Cardiac septum (tissue), 1 donor: ENCODE data around the gene IFT122. TPM values are rescaled to one million over a fixed set of nuclear protein-coding genes. Genes with fewer than 3 reads are reported as not detected.
"Not testable (repeated sequence)": the region's sequence is repeated elsewhere in the genome, so short reads cannot be mapped to it uniquely, and the experiment has no call there.

Experiments used
- DNase-seq: peaks from one replicate; pipeline ENCODE4 v3.0.0-alpha.2; 2020; ENCODE audit warnings: low spot score
- intact Hi-C: fragments of 100-400 bp; cut with DNase I; formaldehyde crosslinking; loops from one replicate; pipeline ENCODE4 v1.14.0; 2022
- long read RNA-seq: library from polyadenylated mRNA; unstranded; transcript quantifications from one replicate; pipeline ENCODE4 v2.0.0, GENCODE V29; 2021
- total RNA-seq: library from RNA; stranded (reverse); fragmentation: NEBNext Ultra II Directional; extraction: Animal tissue kit (Norgen Biotek cat#: 25700); gene quantifications from one replicate; pipeline ENCODE4 v1.2.1, GENCODE V29; 2021
- donor health status: DM: no; HTN: no; CAD: no.

The IFT122 gene, protein sequence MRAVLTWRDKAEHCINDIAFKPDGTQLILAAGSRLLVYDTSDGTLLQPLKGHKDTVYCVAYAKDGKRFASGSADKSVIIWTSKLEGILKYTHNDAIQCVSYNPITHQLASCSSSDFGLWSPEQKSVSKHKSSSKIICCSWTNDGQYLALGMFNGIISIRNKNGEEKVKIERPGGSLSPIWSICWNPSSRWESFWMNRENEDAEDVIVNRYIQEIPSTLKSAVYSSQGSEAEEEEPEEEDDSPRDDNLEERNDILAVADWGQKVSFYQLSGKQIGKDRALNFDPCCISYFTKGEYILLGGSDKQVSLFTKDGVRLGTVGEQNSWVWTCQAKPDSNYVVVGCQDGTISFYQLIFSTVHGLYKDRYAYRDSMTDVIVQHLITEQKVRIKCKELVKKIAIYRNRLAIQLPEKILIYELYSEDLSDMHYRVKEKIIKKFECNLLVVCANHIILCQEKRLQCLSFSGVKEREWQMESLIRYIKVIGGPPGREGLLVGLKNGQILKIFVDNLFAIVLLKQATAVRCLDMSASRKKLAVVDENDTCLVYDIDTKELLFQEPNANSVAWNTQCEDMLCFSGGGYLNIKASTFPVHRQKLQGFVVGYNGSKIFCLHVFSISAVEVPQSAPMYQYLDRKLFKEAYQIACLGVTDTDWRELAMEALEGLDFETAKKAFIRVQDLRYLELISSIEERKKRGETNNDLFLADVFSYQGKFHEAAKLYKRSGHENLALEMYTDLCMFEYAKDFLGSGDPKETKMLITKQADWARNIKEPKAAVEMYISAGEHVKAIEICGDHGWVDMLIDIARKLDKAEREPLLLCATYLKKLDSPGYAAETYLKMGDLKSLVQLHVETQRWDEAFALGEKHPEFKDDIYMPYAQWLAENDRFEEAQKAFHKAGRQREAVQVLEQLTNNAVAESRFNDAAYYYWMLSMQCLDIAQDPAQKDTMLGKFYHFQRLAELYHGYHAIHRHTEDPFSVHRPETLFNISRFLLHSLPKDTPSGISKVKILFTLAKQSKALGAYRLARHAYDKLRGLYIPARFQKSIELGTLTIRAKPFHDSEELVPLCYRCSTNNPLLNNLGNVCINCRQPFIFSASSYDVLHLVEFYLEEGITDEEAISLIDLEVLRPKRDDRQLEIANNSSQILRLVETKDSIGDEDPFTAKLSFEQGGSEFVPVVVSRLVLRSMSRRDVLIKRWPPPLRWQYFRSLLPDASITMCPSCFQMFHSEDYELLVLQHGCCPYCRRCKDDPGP
- total RNA-seq, result 11.0 TPM
- long read RNA-seq, partial matches to known transcripts, result 2 of 14 reads
- long read RNA-seq, other reads (novel, unspliced or antisense), result 6 of 14 reads

DNA sequence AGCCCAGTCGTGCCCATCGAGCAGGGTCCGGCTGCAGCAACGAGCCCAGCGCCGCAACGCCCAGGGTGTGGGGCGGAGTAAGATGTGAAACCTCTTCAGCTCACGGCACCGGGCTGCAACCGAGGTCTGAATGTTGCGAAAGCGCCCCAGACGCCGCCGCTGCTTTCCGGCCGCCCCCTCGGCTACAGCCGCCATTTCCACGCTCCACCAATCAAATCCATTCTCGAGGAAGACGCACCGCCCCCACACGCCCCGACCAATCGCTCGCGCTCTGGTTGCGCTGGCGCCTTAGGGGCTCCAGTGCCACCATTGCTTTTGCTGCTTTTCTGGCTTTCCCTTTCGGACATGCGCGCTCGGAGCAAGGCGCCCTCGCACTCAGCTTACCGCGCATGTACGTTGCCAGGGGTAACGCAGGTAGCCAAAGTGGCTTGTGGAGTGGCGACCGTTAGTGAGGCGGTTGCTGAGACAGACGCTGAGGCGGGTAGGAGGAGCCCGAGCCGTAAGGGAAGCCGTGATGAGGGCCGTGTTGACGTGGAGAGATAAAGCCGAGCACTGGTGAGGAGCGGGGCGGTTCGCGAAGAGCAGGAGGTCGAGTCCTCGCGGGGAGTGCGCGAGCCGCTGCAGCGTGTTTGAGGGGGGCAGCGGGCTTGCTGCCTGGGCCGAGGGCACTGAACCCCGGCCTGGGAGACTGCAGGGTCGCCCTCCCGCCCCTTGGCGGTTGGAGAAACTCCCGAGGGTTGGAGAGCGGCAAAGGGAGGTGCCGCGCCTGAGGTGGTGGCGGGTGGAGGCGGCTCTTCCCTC is at the start of gene IFT122, which contains the start of gene MBD4:
Gene IFT122 (plus strand): TSS at position 408 of the 801 bp plus-strand sequence. CDS start 107 bp downstream, at position 515.
Gene MBD4 (minus strand): TSS at position 132 of the 801 bp plus-strand sequence. CDS start 115 bp downstream, at position 17.
- DNase-seq, result peak; percentile 99
- intact Hi-C loops, result loop anchor here (2.0 to 5.0 kb wide), 2 partner anchors 39 to 42 kb away; no protein-coding TSS in a partner anchor

DNA sequence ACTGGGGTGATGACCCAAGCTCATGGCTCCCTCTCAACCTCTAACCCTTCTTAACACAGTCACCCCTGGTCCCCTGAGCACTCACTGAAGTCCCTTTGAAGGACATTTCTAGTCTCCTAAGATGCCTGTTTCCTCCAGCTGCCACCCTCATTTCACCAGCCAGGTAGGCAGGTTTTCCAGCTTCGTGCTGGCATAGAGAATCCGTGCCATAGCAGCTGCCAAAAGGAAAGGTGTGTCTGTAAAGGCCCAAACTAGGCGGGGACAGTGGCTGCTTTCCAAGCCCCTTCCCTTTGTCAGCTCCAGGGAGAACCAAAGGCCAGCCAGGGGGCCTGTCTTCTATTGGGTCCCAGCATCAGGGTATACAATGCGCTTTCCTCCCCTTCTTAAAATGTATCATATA is 48.4 kb upstream of the IFT122 start:
- intact Hi-C loops, DNase-seq: not testable (repeated sequence)

DNA sequence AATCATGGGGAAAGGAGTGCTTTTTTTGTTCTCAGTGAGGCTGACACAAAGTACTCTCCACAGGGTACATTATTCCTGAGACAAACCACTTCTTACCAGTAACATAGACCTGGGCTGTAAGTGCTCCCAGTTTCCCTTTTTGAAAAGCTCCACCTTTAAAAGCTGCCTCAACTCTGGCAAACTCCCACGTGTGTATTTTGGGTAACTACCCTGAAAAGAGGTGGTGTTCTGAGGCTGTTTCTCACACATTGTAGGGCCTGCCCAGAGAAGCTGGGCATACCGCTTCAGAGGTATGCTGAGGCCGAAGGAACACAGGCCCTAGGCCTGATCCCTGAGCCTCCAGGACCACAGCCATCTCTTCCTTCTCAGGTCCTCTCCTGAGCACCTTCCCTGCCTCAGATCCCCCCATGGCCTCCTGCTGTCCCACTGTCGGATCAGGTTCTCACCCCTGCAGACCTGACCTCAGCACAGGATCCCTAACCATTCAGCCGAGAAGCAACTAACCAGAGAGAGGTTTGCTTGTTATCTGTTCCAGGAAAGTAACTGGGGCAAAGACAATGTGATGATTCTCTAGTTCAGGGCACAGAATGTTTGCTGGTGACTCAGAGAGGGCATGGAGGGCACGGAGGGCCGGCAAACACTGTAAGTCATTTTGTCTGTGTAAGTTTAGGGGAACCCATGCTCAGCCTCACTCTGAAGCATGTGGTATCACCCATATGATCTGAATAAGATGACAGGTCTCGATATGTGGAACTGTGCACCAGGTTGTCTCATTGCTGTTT is 47.7 kb upstream of the IFT122 start:
- intact Hi-C loops, DNase-seq: not testable (repeated sequence)

DNA sequence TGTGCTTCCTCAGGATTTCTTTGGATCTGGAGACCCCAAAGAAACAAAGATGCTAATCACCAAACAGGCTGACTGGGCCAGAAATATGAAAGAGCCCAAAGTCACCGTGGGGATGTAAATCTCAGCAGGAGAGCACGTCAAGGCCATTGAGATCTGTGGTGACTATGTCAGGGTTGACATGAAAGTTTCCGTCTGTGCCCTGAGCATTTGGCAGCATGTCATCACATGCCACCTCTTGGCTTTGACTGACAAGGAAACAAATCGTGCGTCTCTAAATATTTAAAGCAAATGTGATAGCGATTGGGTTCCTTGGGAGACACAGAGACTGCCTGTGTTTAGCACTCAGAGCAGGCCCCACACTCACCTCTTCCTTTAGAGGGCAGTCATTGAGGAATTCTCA is 46.8 kb upstream of the IFT122 start:
- intact Hi-C loops, result no loop called here
- DNase-seq, result no peak

DNA sequence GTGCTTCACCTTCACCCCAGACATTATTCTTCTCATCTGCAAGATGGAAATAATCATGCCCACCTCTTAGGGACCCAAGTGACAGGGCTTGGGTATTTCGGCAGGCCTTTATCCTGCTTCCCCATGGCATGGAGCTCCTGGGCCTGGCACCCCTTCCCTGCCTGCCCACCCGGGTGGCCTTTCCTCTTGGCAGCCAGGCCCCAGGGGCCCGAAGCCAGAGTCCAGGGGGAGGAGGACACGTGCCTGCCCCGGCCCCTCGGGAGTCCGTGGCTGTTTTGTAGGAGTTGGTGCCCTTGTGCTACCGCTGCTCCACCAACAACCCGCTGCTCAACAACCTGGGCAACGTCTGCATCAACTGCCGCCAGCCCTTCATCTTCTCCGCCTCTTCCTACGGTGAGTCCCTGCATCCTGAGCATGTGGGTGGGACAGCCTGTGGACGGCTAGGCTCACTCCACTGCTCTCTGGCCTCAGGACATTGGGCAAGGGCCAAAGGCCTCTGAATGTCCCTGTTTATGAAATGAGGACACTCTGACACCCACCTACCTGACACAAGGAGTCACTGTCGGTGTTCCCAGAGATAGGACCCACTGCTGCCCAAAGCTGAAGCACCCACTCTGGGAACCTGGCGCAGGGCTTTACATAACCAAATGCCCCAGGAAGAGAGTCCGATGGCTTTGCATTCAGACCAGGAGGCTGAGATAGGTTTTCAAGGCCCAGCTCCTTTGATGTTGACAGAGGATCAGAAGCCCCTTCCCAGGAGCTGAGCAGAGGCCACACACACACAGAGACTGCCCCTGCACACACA is 46.1 kb upstream of the IFT122 start:
- DNase-seq, result not testable (repeated sequence)

DNA sequence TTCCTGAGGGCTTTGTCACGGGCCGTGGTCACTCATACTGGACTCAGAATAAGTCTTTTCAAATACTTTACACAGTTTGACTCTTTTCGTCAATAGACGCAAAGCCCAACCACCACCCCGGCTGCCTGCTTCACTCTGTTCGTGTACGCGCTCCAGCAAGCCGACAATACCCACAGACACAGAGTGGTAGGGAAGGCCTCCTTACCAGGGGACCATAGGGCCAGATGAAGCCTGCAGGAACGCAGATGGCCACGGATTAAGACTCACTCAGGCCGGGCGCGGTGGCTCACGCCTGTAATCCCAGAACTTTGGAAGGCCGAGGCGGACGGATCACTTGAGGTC is 41.2 kb upstream of the IFT122 start:
- no peak for DNase-seq
- intact Hi-C loops, result no loop called here

More for the DNA sequence above, 46.1 kb upstream of the IFT122 start:
- intact Hi-C loops, result not testable (repeated sequence)

DNA sequence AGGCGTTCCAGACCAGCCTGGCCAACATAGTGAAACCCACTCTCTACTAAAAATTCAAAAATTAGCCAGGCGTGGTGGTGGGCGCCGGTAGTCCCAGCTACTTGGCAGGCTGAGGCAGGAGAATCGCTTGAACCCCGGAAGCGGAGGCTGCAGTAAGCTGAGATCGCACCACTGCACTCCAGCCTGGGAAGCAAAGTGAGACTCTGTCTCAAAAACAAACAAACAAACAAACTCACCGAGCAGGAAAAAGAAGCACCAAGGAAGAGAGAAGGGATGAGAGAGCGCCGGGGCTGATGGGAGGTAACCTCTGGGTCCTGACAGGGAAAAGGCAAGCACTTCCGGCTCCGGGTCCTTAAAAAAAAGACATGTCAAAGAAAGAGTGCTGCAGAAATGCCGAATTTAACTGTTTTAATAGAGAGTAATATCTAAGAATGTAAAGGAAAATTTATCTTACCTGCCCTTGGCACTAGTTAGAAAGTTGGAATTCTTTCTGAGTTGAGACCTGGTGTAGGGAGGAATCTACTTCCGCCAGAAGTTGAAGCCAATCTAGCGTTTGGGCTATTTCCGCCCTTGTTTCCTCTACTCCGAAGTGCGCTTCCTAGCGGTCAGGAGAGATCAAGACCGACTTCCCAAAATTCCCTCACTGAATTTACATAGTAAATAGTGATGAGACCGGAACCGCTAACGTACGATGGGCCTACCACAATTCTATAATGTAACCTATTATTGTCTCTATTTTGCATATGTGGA is 40.7 kb upstream of the IFT122 start:
- DNase-seq, result peak; percentile 90
- intact Hi-C loops, result no loop called here

DNA sequence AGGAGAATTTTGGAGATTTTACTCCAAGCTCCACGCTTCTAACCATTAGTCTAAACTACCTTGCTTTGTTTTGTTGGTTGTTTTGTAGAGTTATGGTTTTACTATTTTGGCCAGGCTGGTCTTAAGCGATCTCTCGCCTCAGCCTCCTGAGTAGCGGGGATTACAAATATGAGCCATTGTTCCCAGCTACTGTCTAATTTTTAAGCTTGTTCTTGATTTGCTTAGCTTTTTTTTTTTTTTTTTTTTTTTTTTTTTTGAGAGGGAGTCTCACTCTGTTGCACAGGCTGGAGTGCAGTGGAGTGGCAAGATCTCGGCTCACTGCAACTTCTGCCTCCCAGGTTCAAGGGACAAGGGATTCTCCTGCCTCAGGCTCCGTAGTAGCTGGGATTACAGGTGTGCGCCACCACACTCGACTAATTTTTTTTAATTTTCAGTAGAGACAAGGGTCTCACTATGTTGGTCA is 40.1 kb upstream of the IFT122 start:
- intact Hi-C loops, result loop anchor here (2.0 kb wide), 1 partner anchor 39 kb away; the partner anchor contains the start of gene MBD4
- DNase-seq, result no peak

DNA sequence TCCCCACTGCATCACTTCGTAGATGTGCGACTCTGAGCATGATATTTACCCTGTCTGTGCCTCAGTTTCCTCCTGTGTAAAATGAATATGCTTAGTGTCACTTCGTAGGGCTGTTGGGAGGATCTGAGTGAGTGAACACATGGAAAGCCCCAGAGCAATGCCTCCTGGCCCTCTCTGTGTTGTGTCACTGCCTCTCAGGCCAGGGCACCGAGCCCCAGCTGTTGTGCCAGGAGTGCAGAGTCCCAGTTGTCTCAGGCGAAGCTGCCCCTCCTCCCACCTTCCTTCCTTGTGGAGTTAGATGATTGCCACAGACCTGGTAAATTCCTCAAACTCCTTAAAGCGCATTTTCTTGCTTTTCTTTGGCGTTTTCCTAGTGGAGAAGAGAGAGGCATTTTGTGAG is 37.8 kb upstream of the IFT122 start:
- DNase-seq, result no peak
- intact Hi-C loops, result no loop called here

DNA sequence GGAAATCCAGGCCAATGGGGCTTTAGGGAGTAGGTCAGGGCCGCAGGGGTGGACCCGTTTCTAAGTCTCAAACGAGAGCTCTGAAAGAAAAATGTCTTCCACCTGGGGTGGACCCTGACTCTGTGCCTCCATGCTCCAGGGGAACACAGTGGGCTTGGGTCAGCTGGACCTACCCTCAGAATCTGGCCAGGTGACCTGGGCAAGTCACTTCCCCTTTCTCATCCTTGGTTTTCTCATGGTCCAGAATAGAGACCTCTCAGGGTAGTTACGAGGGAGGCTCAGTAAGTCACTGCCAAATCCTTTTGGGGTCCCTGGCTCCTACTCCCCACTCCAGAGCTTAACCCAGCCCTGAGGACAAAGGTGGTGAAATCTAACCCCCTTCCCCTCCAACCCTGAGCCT is 37.4 kb upstream of the IFT122 start:
- intact Hi-C loops, result no loop called here
- no peak for DNase-seq

DNA sequence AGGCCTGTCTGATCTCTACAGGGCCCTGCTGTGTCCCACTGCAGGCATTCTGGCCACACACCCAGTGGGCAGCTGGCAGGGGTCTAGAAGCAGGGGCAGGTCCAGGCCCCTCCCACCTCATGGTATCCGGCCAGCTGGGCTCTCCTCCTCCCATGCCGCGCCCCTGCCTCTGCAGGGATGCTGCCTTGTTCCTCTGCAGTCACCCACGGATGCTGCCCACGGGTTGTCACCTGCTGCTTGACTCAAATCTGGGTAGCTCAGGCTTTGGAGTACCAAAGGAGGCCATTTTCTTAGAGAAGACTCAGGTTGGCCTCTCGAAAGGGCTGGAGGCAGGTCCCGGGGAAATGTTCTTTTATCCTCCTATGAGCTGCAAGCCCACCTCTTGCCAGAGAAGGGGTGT is 36.6 kb upstream of the IFT122 start:
- no peak for DNase-seq
- intact Hi-C loops, result no loop called here

DNA sequence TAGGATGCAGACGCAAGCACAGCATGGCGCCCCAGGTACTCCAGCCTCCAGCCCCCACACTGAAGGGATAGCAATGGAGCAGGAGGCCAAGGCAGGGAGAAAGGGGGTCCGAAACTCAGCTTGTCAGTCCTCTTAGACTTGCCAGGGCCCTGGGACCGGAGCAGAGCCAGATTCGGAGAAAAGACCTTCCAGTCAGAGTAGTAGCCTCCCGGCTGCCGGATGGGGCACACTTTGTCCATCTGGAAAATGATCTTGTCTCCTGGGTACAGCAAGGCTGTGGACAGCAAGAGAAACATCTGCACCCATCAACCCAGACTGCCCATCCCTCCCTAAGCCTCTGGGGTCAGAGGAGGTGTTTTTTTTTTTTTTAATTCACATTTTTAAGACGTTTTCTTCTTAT is 35.9 kb upstream of the IFT122 start:
- intact Hi-C loops, result no loop called here

DNA sequence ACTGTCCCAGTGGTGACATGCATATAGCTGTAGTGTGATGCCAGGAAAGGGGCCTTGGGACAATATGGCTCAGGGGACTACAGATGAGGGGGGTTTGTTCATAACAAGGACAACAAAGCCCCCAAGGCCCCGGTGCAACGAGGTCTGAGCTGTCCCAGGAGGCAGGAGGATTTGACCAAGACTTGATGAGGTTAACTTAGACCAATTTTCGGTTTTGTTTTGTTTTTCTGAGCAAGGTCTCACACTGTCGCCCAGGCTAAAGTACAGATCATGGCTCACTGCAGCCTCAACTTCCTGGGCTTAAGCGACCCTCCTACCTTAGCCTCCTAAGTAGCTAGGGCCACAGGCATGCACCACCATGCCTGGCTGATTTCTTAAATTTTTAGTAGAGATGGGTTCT is 35.4 kb upstream of the IFT122 start:
- intact Hi-C loops, result no loop called here
- no peak for DNase-seq

More for the DNA sequence above, 35.9 kb upstream of the IFT122 start:
- DNase-seq, result no peak

DNA sequence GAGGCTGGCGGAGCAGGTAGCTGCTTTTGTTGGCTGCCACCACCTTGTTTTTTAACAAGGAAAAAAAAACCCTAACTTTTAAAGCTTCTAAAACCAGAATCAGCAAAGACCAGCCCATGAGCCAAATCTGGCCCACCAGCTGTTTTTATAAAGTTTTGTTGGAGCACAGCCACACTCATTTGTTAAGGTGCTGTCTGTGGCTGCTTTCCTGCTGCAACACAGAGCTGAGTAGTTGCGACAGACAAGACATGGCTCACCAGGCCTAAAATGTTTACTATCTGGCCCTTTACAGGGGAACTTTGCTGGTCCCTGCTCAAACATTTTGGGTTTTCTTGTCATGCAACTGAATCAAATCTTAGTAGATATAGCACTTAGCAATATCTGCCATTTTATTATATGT is 30.5 kb upstream of the IFT122 start:
- intact Hi-C loops, result no loop called here
- DNase-seq, result no peak

DNA sequence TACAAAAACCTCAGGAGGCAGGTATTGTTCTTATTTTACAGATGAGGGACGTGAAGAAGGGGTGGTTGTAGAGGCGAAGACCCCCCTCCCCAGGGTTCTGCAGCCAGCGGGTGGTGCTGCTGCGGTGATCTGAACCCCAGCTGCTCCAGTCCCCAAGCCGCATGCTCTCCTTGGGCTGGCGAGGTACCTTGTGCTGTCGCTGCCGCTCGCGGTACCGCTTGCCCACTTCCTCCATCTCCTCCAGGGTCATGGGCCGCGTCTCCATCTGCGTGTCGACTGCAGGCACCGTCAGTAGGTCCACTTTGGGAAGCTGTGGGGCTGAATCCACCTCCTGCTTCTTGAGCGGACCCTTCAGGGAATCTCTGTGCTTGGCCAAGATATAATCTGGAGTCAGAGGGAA is 29.1 kb upstream of the IFT122 start:
- peak; percentile 17 for DNase-seq
- intact Hi-C loops, result no loop called here

DNA sequence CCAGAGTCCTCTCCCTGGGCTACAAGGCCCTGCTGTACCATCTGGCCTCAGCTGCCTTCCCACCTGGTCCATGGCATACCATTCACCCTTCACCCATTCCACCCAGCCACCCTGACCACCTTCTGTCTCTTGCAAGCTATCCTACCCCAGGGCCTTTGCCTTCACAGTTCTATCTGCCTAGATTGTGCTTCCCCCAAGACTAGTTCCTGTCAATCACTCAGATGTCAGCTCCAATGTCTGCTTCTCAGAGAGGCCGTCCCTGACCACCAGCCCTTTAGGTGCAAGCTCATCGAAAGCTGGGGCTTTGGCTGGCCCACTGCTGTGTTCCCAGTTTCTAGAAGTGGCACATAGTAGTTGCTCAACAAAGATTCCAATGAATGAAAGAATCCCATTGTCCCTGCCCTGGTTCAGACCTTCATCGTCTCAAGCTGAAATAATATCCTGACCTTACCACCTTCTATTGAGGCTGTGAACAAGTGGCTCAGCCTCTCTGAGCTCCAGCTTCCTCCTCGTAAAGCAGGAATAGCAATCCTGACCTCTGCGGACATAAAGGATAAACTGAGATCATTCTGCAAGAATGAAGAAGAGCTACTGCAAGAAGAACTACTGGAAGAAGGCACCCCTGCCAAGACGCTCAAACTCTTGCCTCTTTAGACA is 27.4 kb upstream of the IFT122 start:
- intact Hi-C loops, result no loop called here
- DNase-seq, result no peak
